Glomerular visceral epithelial cell (primary cell): ENCODE measurements around the gene DNAJC18.
"Not testable (repeated sequence)": the region's sequence is repeated elsewhere in the genome, so short reads cannot be mapped to it uniquely, and the experiment has no call there.

Experiments used
- DNase-seq: peaks from one replicate; pipeline ENCODE4 v3.0.0-alpha.2; 2016; ENCODE audit errors: extremely low spot score

DNAJC18 gene

GRCh38 chr5:139461176-139461575 lies 21.9 kb upstream of the DNAJC18 start:
- DNase-seq = no peak

GRCh38 chr5:139460455-139460854 lies 21.1 kb upstream of the DNAJC18 start:
- DNase-seq = peak; percentile 32

GRCh38 chr5:139459451-139459934 lies 20.2 kb upstream of the DNAJC18 start:
- DNase-seq = peak; percentile 24

DNA sequence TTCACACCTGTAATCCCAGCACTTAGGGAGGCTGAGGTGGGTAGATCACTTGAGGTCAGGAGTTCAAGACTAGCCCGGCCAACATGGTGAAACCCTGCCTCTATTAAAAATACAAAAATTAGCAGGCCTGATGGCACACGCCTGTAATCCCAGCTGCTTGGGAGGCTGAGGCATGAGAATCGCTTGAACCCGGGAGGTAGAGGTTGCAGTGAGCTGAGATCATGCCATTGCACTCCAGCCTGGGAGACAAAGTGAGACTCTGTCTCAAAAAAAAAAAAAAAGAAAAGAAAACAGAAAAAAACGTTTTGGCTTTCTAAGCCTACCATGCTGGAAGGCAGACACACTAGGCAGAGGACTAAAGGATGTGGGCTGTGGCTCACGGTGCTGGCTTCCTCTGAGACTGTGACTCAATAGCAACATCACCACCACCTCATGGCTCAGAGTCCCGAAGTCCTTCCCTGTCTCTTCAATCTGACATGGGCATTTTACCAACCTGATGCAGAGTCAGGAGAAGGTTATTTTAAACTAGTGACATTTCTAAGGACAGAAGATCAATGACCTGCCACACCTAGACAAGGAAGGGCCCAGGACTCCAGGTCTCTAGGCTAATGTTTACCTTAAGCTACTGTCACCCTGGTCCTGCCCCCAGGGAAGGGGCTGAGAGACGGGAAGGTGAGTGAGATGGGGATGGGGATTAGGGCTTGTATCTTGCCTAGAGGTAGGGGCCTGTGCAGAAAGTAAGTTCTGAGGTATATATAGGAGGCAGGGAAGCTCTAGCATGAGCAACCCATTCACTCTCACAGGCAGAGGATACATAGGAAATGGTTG lies 19.5 kb upstream of the DNAJC18 start:
- DNase-seq = peak; percentile 68

DNA sequence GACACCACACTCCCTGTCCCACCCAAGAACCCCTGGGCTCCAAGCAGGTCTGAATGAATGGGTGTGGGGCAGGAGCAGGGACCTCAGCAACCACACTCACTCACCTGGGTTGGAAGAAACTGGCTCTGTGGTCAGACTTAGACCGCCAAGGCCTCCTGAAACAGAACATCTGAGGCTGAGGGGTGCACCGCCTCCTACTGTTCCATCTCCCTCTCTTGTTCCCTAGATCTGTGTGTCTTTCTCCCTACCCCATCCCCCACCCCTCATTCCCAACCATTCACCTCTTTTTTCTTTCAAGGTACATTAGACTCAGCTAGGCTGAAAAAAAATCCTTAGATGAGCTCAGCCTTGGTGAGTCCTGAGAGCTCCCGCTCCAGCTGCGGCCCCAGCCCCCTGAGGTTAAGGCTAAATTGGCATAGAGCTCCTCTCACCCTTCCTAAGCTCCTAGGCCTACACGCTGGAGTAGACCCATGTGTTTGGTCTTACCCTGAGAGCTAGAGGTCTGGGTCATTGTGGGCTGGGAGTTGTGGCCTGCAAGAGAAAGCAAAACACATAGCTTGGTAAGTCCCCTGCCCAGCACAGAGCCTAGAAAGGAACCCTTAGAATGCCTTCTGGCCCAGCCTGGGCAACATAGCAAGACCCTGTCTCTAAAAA lies 18.5 kb upstream of the DNAJC18 start:
- DNase-seq = no peak

DNA sequence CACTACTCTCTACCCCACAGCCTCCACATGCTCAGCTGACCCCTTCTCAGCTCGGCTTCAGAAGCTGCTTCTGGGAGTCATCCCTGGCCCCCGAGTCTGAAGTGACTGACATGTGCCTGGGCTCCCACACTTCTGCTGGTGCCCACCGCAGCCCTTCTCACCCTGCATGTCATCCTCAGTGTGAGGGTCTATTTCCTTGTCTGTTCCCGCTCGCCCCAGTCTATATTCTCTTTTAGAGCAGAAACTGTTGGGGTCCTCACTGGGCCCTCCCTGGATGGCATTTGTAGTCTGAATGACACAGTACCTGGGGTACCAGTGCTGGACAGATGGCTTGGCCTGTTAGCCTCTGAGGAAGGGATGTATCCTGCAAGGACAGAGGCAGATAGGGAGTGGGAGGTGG lies 17.9 kb upstream of the DNAJC18 start:
- no peak for DNase-seq

DNA sequence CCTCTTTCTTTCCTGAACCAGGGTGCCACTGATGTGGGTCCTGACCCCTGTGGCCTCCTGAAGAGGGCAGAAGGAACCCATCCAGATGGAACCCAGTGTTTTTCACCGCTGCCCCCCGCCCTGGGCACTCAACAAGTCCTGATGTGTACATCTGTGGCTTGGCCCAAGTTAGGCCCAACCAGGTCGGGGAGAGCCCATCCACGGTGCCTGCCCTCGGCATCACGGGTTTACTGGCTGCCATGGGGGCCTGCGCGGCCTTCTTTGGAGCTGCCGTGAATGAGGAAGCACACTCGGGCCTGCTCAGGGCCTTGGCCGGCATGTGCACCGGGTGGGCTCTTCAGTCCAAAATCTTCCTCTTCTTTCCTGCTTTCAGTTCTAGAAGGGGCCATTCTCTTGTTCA lies 17.5 kb upstream of the DNAJC18 start:
- DNase-seq = no peak

DNA sequence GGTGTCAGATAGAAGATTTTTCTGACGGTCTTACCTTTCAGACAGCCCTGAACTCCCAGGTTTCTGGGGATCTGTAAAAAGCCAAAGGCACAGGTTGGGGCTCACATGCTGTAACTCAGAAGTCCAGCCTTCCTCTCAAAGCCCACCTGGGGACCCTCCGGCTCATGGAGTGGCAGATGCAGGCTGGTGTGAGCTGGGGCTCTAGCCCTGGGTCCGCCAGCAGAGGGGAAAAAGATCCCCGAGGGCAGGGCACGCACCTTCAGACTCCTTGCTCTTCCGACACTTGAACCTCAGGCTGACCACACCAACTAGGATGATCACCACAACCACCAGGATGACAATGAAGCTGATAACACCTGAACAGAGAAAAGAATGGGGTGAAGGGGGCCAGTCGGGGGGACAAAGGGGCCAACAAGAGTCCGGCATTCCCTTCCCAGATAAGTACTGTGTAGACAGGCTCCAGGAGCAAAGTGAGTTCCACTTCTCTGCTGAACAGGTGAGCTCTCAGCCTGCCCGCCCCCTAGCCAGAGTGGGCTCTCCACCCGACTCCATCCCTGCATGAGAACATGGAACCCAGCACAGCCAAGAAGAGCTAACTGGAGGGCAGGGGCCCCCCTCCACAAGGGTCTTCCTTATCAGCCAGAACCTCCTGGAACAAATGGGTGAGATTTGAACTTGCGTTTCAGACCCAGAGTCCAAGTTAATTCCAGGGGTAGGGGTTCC lies 15.4 kb upstream of the DNAJC18 start:
- DNase-seq = no peak

DNA sequence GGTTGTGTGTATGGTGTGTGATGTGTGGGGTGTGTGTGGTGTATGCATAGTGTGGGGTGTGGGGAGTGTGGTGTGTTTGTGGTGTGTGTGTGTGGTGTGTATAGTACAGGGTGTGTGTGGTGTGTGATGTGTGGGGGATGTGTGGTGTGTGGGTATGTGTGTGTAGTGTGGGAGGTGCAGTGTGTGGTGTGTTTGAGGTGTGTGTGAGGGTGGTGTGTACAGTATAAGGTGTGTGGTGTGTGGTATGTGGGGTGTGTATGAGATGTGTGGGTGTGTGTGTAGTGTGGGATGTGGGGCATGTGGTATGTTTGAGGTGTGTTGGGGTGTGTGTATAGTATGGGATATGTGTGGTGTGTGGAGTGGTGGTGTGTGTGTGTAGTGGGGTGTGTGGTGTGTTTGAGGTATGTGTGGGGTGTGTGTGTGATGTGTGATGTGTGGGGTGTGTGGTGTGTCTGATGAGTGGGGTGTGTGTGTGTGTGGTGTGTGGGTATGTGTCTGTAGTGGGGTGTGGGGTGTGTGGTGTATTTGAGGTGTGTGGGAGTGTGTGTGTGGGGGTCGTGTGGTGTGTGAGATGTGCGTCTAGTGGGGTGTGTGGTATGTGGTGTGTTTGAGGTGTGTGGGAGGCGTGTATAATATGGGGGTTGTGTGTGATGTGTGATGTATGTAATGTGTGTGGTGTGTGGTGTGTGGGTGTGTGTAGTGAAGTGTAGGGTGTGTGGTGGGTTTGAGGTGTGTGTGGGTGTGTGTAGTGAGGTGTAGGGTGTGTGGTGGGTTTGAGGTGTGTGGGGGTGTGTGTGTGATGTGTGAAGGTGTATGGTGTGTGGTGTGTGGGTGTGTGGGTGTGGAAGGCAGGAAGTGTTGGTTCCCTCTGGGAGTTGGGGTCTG lies 14.6 kb upstream of the DNAJC18 start:
- DNase-seq = no peak

DNA sequence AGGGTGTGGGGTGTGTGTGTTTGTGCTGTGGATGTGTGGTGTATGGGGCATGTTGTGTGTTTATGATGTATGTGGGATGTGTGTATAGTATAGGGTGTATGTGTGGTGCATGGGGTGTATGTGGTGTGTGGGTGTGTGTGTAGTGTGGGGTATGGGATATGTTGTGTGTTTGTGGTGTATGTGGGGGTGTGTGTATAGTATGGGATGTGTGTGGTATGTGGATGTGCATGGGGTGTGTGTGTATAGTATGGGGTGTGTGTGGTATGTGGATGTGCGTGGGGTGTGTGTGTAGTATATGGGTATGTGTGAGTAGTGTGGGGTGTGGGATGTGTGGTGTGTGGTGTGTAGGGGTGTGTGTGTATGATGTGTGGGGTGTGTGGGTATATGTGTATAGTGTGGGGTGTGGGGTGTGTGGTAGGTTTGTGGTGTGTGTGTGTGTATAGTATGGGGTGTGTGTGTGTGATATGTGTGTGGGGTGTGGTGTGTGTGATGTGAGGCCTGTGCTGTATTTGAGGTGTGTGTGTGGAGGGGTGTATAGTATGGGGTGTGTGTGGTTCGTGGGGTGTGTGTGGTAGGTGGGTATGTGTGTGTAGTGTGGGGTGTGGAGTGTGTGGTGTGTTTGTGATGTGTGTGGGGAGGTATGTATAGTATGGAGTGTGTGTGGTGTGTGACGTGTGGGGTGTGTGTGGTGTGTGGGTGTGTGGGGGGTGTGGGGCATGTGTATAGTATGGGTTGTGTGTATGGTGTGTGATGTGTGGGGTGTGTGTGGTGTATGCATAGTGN lies 12.7 kb upstream of the DNAJC18 start:
- DNase-seq = no peak

DNA sequence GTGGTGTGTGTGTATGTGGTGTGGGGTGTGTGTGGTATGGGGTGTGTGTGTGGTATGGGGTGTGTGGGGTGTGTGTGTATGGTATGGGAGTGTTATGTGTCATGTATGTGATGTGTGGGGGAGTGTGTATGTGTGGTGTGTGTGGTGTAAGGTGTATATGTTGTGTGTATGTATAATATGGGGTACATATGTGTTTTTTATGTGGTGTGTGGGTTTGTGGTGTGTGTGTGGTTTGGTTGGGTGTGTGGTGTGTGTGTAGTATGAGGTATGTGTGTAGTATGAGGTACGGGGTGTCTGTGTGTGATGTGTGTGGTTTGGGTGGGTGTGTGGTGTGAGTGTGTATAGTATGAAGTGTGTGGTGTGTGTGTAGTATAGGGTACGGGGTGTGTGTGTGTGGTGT lies 11.9 kb upstream of the DNAJC18 start:
- no peak for DNase-seq

DNA sequence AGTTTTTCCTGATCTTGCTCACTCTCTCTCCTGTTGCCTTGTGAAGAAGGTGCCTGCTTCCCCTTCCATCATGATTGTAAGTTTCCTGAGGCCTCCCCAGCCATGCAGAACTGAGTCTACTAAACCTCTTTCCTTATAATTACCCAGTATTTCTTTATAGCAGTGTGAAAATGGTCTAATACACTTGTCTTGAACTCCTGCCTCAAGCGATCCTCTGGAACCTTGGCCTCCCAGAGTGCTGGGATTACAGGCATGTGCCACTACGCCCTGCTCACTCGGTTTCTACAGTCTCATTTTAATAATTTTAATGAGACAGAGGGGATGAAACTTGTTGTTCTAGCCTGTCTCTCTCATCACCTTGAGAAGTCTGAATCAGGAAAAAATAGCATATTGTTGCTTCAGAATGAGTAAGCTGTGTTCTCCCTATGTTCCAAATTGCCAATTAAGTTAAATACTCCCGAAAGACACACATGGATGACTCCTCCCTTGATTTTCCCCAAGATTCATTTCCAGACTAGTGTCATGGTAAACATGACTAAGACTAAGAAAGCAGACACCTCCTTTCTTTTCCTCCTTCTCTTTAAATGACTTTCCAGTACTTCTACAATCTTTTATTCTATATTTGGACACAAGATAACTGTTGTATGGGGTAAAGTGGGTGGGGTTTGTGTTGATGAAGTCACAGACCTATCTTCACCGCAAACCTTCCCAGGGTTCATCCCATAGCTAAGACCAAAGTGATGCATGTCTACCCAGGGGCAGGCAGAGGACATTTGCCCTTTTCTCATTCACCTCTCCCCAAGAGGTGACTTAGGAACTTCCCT lies 7.8 kb upstream of the DNAJC18 start:
- no peak for DNase-seq

DNA sequence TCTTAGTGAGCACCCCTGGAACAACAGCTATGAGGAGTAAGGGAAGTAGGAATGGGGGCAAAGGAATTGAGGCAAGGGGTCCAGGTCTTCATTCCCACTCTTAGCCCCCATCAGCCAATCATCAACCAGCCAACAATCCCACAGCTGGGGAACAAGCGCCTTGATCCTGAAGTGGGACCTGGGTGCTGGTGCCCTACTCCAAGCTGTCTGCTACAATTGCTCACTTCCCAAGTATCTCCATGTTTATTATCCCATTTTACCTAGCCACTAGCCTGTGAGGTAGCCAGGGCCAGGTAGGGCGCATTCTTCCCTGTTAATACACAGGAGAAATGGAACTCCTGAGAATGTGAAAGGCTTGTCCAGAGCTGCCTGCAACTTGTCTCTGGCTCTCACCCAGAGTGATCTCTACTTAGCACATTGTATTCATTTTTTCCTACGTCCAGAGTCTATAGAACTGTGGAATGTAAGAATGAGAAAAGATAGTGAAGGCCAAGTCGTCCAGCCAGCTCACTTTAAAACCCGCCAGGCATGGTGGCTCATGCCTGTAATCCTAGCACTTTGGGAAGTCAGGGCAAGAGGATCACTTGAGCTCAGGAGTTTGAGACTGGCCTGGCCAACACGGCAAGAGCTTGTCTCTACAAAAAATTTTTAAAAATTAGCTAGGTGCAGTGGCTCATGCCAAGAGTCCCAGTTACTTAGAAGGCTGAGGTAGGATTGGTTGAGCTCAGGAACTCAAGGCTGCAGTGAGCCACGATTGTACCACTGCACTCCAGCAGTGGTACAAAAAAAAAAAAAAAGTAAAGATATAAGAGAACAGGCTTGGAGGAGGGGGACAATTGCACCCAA lies 6.2 kb upstream of the DNAJC18 start:
- no peak for DNase-seq

- peak; percentile 76 for DNase-seq
Measured at GRCh38 chr5:139443831-139444453, 4.6 kb upstream of the DNAJC18 start.

GRCh38 chr5:139440416-139440815 lies 1.1 kb upstream of the DNAJC18 start:
- not testable (repeated sequence) for DNase-seq

DNA sequence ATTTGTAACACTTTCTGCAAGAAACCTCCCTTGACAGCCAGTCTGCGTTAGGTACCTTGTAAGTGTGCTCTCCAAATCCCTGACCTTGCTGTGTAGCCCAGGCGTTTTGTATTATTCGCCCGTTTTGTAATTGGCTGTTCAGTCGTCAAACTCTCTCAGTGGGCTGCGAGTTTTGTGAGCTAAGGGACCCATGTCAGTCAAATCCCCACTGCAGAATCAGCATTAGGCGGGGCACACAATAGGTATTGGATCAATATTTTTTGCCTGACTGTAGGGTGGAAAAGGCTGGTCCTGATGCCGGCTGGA lies 665 bp downstream of the DNAJC18 start:
- DNase-seq = no peak

DNA sequence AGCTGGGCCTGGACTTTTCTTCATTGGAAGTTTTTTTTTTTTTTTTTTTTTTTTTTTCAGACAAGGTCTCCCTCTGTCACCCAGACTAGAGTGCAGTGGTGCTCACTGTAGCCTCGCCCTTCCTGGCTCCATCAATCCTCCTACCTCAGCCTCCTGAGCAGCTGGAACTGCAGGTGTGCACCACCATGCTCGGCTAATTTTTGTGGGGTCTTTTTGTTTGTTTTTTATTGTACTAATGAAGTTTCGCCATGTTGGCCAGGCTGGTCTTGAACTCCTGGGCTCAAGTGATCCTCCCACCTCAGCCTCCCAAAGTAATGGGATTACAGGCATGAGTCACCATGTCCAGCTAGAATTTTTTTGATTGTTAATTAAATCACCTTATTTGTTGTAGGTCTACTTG lies 3.6 kb downstream of the DNAJC18 start:
- no peak for DNase-seq

- DNase-seq = no peak
Measured at GRCh38 chr5:139431706-139432105, 7.6 kb downstream of the DNAJC18 start.

- no peak for DNase-seq
Measured at GRCh38 chr5:139430015-139430414, 9.3 kb downstream of the DNAJC18 start.
